ACC112 (cell line): Measurements from ENCODE around the gene STK35.
A peak's percentile ranks its signal among the peaks of the same experiment; 100 is the strongest.

ENCODE experiments used
- H2AFZ ChIP-seq: fragments of 200-600 bp; sonication (generic); one replicate; pipeline ENCODE4 v1.6.0; 2017; ENCODE audit warnings: antibody characterized with exemption, low read length; ENCODE audit not compliant: unreplicated experiment
- H3K27ac ChIP-seq: fragments of 200-600 bp; sonication (generic); 2 replicates; pipeline ENCODE4 v1.5.1; 2014; ENCODE audit warnings: low read depth, mild to moderate bottlenecking, antibody characterized with exemption, low read length, moderate library complexity
- H3K27me3 ChIP-seq: fragments of 200-600 bp; sonication (generic); 2 replicates; pipeline ENCODE4 v1.6.1; 2014; ENCODE audit warnings: mild to moderate bottlenecking, antibody characterized with exemption, low read length, moderate library complexity, mixed read lengths; ENCODE audit not compliant: insufficient read depth
- H3K36me3 ChIP-seq: fragments of 200-600 bp; sonication (generic); 2 replicates; pipeline ENCODE4 v1.6.1; 2016; ENCODE audit warnings: mild to moderate bottlenecking, antibody characterized with exemption, low read length, moderate library complexity, mixed read lengths; ENCODE audit not compliant: insufficient read depth
- H3K4me1 ChIP-seq: fragments of 200-600 bp; sonication (generic); one replicate; pipeline ENCODE4 v1.6.1; 2016; ENCODE audit warnings: low read length, mixed read lengths; ENCODE audit not compliant: insufficient read depth, unreplicated experiment, control insufficient read depth
- H3K4me3 ChIP-seq: fragments of 200-600 bp; sonication (generic); 2 replicates; pipeline ENCODE4 v1.5.1; 2014; ENCODE audit warnings: mild to moderate bottlenecking, low read depth, low read length
- H3K79me2 ChIP-seq: fragments of 200-600 bp; sonication (generic); one replicate; pipeline ENCODE4 v1.6.0; 2016; ENCODE audit warnings: low read length; ENCODE audit not compliant: control insufficient read depth, unreplicated experiment, insufficient read depth

Gene STK35

DNA sequence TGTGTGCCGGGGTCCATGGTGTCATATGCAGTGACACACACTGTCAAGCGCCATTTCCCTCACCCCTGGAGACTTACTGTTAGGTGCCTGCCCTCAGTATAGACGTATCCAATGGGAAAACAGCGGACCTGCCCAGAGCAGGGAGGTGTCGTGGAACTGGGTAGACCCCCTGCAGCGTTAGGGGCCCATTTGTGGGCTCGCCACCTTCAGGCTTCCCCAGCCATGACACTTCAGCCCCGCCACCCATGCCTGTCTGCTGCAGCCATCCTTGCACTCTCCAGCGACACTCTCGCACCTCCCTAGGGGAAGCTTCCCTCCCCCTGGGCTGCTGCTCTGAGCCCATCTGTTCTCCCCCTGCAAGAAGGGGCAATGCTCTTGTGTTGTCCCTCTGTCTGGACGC is 43.2 kb downstream of the STK35 start:
- Histone ChIP-seq H2AFZ (no peak overlapping the region), H3K27me3 (no peaks in the 10 kb centered on the region), H3K4me1 (peaks cover 15% of the 10 kb centered on the region), H3K36me3 (no peaks in the 10 kb centered on the region), H3K79me2 (peaks cover 2% of the 10 kb centered on the region), H3K27ac (no peak overlapping the region), H3K4me3 (no peak overlapping the region)

DNA sequence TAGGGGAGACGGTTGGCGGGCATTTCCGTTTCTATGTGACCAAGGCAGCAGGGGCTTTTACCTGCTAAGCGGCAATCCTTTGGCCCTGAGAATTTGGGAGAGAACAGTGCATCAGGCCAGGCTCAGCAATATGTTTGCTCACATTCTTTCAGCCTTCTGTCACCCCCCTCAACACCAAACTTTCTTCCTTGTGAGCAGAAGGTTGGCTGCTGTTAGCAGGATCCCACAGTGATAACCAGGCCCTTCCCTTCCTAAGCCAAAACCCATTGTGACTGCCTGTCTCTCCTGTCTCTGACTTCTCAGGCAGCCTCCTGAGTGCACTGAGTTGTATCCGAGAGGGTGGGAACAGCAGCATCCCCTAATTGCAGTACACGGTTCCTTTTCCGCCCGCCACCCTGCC is 43.7 kb downstream of the STK35 start:
- Histone ChIP-seq H2AFZ (no peak overlapping the region), H3K4me3 (no peak overlapping the region), H3K4me1 (peaks cover 15% of the 10 kb centered on the region), H3K27ac (no peak overlapping the region), H3K27me3 (no peaks in the 10 kb centered on the region), H3K79me2 (peaks cover 2% of the 10 kb centered on the region), H3K36me3 (no peaks in the 10 kb centered on the region)

DNA sequence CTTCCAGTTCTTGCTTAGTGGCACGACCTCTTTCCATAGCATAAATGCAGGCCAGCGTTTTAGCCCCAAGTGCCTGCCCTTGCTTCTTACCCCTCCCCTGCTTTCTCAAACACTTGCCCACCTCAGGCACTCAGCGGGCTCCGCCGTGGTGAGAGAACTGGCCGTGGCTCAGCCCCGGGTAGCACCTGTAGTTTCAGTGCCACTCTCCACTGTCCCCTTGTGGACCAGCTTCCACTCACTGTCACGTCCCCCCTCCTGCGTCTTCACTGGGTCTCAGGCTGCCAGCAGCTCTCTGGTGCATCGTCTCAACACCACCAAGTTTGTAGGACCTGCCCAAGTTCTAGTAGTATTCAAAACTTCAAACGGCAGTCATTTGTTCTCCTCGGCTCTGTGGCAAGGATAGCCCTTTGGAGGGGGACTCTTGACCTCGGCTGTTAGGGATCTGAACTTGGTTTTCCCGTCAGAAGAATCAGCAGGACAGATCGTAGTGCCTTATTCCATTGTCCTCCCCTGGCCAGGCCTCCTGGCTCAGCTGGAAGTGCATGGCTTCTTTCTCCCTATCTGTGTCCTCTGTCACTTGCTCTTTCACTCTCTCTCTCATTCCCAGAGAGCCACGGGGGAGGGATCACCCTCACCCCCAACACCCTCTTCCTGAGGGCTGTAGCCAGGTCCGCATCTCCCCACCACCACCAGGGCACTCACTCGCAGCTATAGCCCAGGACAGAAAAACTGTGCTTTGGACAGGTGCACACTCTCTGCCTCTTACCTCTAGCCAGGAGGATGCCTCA is 44.6 kb downstream of the STK35 start:
- Histone ChIP-seq H3K36me3 (no peaks in the 10 kb centered on the region), H3K4me1 (peaks cover 9% of the 10 kb centered on the region), H2AFZ (no peak overlapping the region), H3K27ac (no peak overlapping the region), H3K79me2 (peaks cover 2% of the 10 kb centered on the region), H3K27me3 (no peaks in the 10 kb centered on the region), H3K4me3 (no peak overlapping the region)

DNA sequence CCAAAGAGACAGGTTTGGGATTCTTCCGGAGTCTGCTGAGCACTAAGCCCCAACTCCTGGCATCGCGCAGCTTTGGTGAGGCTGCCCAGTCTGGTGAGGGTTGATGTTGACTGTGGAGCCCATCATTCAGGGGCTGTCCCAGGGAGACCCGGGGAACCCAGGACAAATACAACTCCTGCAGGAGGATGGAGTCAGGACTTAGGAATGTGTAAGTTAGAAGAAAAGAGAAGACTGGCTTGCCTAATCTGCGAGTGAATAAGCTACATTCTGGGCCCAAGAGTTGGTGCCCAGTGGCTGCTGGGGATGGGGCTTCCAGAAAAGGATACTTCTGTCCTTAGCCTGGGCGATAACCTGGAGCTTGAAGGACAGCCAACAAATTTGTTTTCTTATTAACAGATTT is 47.9 kb downstream of the STK35 start:
- Histone ChIP-seq H3K27me3 (no peaks in the 10 kb centered on the region), H3K36me3 (no peaks in the 10 kb centered on the region)

DNA sequence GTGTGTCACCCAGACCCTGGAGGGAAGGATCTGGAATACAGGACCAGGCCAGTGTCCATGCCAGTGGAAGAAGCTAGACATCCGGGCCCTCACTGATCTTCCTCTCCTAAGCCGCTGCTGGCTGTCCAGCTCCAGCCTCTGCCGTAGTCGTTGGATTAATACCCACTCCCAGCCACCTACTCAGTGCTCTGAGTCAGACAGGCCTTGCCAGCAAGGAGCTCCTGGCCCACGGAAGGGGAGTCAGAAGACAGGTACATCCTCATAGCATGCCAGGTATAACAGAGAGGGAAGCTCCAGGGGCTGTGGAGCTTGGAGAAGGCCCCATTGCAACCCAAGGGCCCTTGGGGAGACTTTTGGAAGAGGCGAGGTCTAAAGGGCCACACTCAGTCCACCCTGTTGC is 49.0 kb downstream of the STK35 start:
- Histone ChIP-seq H3K4me1 (peaks cover 20% of the 10 kb centered on the region), H3K27ac (no peak overlapping the region), H3K79me2 (no peaks in the 10 kb centered on the region), H3K4me3 (no peak overlapping the region), H3K27me3 (no peaks in the 10 kb centered on the region), H2AFZ (no peak overlapping the region), H3K36me3 (no peaks in the 10 kb centered on the region)

More for the DNA sequence above, 47.9 kb downstream of the STK35 start:
- Histone ChIP-seq H3K4me3 (no peak overlapping the region), H3K4me1 (peaks cover 20% of the 10 kb centered on the region), H3K27ac (no peak overlapping the region), H3K79me2 (no peaks in the 10 kb centered on the region), H2AFZ (no peak overlapping the region)

DNA sequence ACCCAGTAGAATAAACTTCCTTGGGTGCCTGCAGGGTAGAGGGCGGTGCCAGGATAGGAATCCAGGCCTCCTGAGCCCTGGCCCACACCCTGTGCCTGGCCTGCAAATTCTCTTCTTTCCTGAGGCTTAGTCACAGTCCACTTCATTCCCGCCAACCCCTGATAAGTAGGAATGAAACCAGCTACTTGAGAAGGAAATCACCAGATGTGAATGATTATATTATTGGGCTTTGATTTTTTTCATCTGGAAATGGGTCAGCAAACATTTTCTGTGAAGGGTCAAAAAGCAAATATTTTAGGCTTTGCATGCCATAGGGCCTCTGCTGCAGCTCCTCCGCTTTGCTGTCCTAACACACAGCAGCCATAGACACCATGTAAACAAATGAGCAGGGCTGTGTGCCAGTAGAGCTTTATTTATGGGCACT is 50.2 kb downstream of the STK35 start:
- Histone ChIP-seq H3K79me2 (no peaks in the 10 kb centered on the region), H3K27ac (peak overlapping the region; percentile 5; the same call in 1 of the 2 replicates), H2AFZ (no peak overlapping the region), H3K4me3 (no peak overlapping the region), H3K36me3 (no peaks in the 10 kb centered on the region), H3K4me1 (peaks cover 20% of the 10 kb centered on the region), H3K27me3 (no peaks in the 10 kb centered on the region)

DNA sequence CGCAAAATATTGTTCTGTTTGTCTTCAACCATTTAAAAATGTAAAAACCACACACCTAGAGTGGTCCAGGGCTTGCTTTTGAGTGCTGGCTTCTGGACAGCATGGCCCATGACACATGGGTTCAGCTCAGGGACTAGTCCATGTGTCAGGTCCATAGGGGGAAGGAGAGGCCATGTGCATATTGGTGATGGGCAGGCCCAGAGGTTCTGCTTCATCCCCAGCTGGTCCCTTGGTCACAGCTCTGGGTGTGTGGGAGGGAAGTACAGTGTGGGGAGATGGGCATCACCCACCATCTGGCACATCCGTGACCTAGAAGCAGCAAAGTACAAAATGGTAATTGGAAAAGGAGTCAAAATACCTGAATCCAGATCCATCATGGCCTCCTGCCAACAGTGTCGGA is 50.7 kb downstream of the STK35 start:
- Histone ChIP-seq H3K79me2 (no peaks in the 10 kb centered on the region), H3K4me3 (no peak overlapping the region), H3K4me1 (peaks cover 20% of the 10 kb centered on the region), H3K36me3 (no peaks in the 10 kb centered on the region), H3K27ac (peak overlapping the region; percentile 5; the same call in 1 of the 2 replicates), H2AFZ (no peak overlapping the region), H3K27me3 (no peaks in the 10 kb centered on the region)

DNA sequence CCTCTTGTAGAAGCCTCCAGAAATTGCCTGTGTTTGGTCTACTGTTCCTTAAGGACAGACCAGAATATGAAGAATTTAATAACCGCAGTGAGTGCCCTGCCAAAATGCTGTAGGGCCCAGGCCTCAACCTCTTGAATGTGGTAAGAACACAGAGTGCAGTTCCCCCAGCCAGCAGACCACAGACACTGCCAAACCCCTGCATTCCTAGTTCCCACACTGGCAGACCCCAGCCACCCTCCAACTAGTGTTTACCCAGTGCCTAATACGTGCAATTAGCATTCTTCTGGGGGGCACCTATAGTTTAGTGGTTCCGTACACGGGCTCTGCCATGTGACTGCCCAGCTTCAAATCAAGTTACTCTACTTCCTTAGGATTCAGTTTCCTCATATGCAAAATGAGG is 51.7 kb downstream of the STK35 start:
- Histone ChIP-seq H3K36me3 (no peaks in the 10 kb centered on the region), H3K79me2 (no peaks in the 10 kb centered on the region), H2AFZ (no peak overlapping the region), H3K4me1 (peaks cover 20% of the 10 kb centered on the region), H3K4me3 (no peak overlapping the region), H3K27ac (no peak overlapping the region), H3K27me3 (no peaks in the 10 kb centered on the region)

DNA sequence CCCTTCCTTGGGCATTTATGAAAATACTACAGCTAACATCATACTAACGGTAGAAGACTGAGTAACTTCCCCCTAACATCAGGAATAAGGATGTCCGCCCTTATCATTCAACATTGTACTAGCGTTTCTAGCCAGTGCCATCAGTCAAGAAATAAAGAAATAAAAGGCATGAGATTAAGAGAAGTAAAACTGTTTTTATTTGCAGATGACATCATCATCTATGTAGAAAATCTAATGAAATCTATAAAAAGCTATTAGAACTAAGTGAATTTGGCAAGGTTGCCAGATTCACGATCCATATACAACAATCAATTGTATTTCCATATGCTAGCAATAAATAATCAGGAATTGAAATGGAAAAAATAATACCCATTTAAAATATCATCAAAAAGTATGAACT is 54.6 kb downstream of the STK35 start:
- Histone ChIP-seq H3K4me3 (no peak overlapping the region), H3K4me1 (peaks cover 13% of the 10 kb centered on the region)

DNA sequence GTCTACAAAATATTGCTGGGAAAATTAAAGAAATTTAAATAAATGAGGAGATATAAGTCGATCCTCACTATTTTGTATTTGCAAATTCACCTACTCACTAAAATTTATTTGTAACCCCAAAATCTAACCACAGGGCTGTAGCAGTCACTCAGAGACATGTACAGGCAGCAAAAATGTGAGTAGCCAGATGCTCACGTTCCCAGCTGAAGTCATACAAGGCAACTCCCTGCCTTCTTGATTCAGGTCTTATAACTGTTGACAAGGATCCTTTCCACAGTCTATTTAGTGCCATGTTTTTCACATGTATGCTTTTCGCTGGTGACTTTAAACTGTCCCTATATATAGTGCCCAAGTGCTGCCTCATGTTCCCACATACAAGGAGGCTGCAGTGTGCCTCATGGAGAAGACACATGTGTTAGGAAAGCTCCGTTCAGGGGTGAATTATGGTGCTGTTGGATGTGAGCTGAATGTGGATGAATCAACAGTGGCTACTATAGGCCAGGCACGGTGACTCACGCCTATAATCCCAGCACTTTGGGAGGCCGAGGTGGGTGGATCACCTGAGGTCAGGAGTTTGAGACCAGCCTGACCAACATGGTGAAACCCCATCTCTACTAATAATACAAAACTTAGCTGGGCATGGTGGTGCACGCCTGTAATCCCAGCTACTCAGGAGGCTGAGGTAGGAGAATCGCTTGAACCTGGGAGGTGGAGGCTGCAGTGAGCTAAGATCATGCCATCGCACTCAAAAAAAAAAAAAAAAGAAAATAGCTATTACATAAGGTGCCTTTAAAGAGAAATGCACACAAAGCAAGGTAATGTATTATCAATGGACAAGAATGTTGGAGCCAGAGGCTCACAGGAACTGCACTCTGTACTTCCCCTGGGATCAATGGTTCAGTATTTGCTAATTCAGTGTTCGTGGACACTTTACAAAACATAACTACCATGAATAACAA is 55.3 kb downstream of the STK35 start:
- no peaks in the 10 kb centered on the region for H3K36me3 ChIP-seq
- peaks cover 6% of the 10 kb centered on the region for H3K4me1 ChIP-seq
- no peaks in the 10 kb centered on the region for H3K79me2 ChIP-seq
- no peak overlapping the region for H3K27ac ChIP-seq
- no peaks in the 10 kb centered on the region for H3K27me3 ChIP-seq
- H2AFZ ChIP-seq = no peak overlapping the region
- H3K4me3 ChIP-seq = no peak overlapping the region

More for the DNA sequence above, 54.6 kb downstream of the STK35 start:
- no peak overlapping the region for H2AFZ ChIP-seq
- H3K27ac ChIP-seq = no peak overlapping the region
- no peaks in the 10 kb centered on the region for H3K36me3 ChIP-seq
- H3K79me2 ChIP-seq = no peaks in the 10 kb centered on the region
- no peaks in the 10 kb centered on the region for H3K27me3 ChIP-seq
